Activated CD8-positive, alpha-beta T cell treated with anti-CD3 and anti-CD28 coated beads for 36 hours (primary cell): ENCODE measurements around the gene PNMA1. TPM values are rescaled to one million over a fixed set of nuclear protein-coding genes. Genes with fewer than 3 reads are reported as not detected.

Source experiments
- ATAC-seq: fragments of 200-7000 bp; cut with Tn5 transposase; one replicate; pipeline ENCODE4 v1.10.0; 2021; ENCODE audit warnings: mild to moderate bottlenecking, moderate library complexity
- CTCF ChIA-PET: fragments of 350-600 bp; sonication (Branson Sonifier 250); formaldehyde crosslinking; loops from one replicate; lab custom pipeline; 2021; ENCODE audit warnings: antibody characterized with exemption; lab: Charles Lee
- POLR2A ChIA-PET: fragments of 350-600 bp; sonication (Branson Sonifier 250); formaldehyde crosslinking; loops from one replicate; lab custom pipeline; 2021; ENCODE audit warnings: antibody characterized with exemption; lab: Charles Lee
- DNase-seq: peaks from one replicate; pipeline ENCODE4 v3.0.0-alpha.2; 2020
- H3K27ac Mint-ChIP-seq: one replicate; pipeline ENCODE4 v1.8.0; 2021; ENCODE audit warnings: mild to moderate bottlenecking, mixed read lengths
- H3K27me3 Mint-ChIP-seq: one replicate; pipeline ENCODE4 v1.8.0; 2021; ENCODE audit warnings: mixed read lengths
- H3K36me3 Mint-ChIP-seq: one replicate; pipeline ENCODE4 v1.8.0; 2021; ENCODE audit warnings: low read depth, mixed read lengths
- H3K4me1 Mint-ChIP-seq: one replicate; pipeline ENCODE4 v1.8.0; 2021; ENCODE audit warnings: low read depth, mixed read lengths
- H3K4me3 Mint-ChIP-seq: one replicate; pipeline ENCODE4 v1.8.0; 2021; ENCODE audit warnings: mild to moderate bottlenecking, moderate library complexity, mixed read lengths
- H3K9me3 Mint-ChIP-seq: one replicate; pipeline ENCODE4 v1.8.0; 2021; ENCODE audit warnings: mixed read lengths
- intact Hi-C: fragments of 100-400 bp; cut with micrococcal nuclease; formaldehyde crosslinking; loops from one replicate; pipeline ENCODE4 v1.10.0; 2022
- total RNA-seq, 2 experiments: library from RNA; stranded (reverse); gene quantifications; one replicate each; pipeline ENCODE4 v1.2.3, GENCODE V29; 2021
- TF ChIP-seq, protein P1 (sequence below): fragments of 200-600 bp; IDR thresholded peaks from one replicate; pipeline ENCODE4 v1.8.0; 2022; ENCODE audit warnings: antibody characterized with exemption, mild to moderate bottlenecking

The PNMA1 gene
- total RNA-seq, 2 experiments from 2014 or later = 22.9 to 24.1 TPM

DNA sequence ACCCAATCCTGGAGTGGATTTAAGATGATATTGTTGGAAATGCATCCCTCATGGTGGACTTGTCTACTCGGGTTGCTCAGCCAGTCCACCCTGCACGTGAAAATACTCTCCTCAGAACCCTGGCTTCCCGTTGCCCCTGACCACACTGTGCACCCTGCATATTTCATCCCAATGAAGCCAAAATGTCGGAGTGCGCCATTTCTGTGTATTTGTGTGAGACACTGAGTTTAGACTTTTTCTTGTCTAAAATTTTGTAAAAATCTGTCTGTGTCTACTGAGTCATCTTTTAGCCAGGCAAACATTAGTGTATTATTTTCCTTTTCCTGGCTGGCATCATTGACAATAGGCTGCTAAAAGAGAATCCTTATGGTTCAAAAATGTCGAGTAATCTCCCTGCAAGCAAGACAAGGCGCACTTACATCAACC, 485 bp upstream of the PNMA1 start:
- TF ChIP-seq, protein P1, sequence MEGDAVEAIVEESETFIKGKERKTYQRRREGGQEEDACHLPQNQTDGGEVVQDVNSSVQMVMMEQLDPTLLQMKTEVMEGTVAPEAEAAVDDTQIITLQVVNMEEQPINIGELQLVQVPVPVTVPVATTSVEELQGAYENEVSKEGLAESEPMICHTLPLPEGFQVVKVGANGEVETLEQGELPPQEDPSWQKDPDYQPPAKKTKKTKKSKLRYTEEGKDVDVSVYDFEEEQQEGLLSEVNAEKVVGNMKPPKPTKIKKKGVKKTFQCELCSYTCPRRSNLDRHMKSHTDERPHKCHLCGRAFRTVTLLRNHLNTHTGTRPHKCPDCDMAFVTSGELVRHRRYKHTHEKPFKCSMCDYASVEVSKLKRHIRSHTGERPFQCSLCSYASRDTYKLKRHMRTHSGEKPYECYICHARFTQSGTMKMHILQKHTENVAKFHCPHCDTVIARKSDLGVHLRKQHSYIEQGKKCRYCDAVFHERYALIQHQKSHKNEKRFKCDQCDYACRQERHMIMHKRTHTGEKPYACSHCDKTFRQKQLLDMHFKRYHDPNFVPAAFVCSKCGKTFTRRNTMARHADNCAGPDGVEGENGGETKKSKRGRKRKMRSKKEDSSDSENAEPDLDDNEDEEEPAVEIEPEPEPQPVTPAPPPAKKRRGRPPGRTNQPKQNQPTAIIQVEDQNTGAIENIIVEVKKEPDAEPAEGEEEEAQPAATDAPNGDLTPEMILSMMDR = no peak
- Mint-ChIP-seq H3K4me1 (peaks cover 18% of the 10 kb centered on the region), H3K27ac (peak overlapping the region; percentile 9), H3K9me3 (no peaks in the 10 kb centered on the region), H3K36me3 (peaks cover 29% of the 10 kb centered on the region), H3K4me3 (peak overlapping the region; percentile 74), H3K27me3 (no peaks in the 10 kb centered on the region)
- ATAC-seq (no peak), DNase-seq (no peak)
- ChIA-PET POLR2A (interaction anchor here (1.5 to 4.9 kb wide), 2 partner anchors 39 to 69 kb away, joined by 3 to 25 read pairs; no protein-coding TSS in a partner anchor), CTCF (interaction anchor here (1.6 to 3.7 kb wide), 2 partner anchors 10 to 13 kb away, joined by 4 to 32 read pairs; no protein-coding TSS in a partner anchor)
- intact Hi-C loops = no loop called here

DNA sequence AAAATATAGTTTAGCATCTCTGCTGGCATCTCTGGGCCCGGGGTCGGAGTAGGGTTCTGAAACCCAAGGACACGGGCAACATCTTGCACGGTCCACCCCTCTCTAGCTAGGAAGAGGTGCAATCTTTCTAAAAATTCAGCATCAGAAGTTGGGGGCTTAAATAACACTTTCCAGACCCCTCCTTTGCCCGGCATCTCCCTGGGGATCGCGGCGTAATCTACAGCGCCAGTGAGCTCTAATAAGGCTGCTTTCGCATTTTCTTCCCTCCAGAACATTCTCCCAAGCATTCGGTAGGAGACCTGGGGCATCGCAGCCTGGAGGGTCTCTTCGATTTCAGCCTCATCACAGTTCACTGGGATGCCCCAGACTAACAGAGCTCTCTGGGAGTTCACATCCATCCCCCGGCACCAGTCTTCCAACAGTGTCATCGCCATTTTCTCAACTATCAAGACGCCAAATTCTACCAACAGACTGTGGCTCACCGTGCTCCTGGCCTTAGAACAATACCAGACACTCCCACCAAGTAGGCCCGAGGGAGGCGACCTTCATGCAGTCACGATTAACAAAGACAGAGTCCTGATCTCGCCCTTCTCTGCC, 880 bp downstream of the PNMA1 start:
- intact Hi-C loops = no loop called here
- CTCF ChIA-PET = interaction anchor here (0.8 to 1.8 kb wide), 7 partner anchors 11 to 187 kb away, joined by 3 to 7 read pairs (median 4); a partner anchor contains a TSS
- peak overlapping the region; percentile 93 for H3K4me3 Mint-ChIP-seq
- peak overlapping the region; percentile 98 for H3K27ac Mint-ChIP-seq
- peaks cover 18% of the 10 kb centered on the region for H3K4me1 Mint-ChIP-seq
- H3K36me3 Mint-ChIP-seq = peaks cover 22% of the 10 kb centered on the region
- no peaks in the 10 kb centered on the region for H3K9me3 Mint-ChIP-seq
- TF ChIP-seq, protein P1 = no peak
- DNase-seq = no peak
- H3K27me3 Mint-ChIP-seq = no peaks in the 10 kb centered on the region
- no peak for ATAC-seq
- POLR2A ChIA-PET = interaction anchor here (0.8 to 4.9 kb wide), 13 partner anchors 11 to 173 kb away, joined by 3 to 25 read pairs (median 4); partner anchors contain the start of gene ZNF410

DNA sequence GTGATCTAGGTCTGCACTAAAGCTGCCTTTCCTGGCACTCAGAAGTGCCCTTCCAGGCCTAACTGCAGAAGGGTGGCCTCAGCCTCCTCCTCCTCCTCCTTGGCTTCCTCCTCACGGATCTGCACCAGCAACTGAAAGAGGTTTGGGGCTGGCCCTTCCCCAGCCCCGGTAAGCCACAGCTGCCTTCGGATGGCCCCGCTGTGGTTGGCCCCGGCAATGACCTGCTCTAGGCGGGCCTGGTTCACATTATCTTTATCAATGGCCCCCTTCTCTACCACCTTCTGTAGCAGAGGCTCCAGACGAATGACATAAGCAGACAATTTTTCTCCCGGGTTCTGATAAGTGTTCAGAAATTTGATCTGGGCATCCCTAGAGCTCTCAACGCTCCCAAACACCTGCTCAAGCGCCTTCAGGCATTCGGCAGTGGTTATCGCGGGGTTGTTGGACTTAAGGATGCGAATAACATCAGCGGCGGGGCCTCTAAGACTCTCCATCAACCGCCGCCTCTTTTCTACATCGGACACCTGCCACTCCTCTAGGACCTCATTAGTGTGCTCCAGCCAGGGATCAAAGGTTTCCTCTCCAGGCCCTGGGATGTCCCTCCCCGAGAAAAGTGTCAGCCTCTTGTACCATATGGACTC, 1.5 kb downstream of the PNMA1 start:
- TF ChIP-seq, protein P1 = no peak
- ChIA-PET POLR2A (interaction anchor here (0.8 to 4.9 kb wide), 15 partner anchors 11 to 174 kb away, joined by 3 to 25 read pairs (median 4); partner anchors contain the start of gene ZNF410), CTCF (interaction anchor here (0.8 to 1.8 kb wide), 8 partner anchors 12 to 539 kb away, joined by 3 to 7 read pairs (median 4); a partner anchor contains a TSS)
- Mint-ChIP-seq H3K27ac (peak overlapping the region; percentile 98), H3K9me3 (no peaks in the 10 kb centered on the region), H3K4me1 (peaks cover 18% of the 10 kb centered on the region), H3K4me3 (peak overlapping the region; percentile 93), H3K27me3 (no peaks in the 10 kb centered on the region), H3K36me3 (peaks cover 19% of the 10 kb centered on the region)
- ATAC-seq (peak; percentile 35), DNase-seq (peak; percentile 64)
- intact Hi-C loops = no loop called here

DNA sequence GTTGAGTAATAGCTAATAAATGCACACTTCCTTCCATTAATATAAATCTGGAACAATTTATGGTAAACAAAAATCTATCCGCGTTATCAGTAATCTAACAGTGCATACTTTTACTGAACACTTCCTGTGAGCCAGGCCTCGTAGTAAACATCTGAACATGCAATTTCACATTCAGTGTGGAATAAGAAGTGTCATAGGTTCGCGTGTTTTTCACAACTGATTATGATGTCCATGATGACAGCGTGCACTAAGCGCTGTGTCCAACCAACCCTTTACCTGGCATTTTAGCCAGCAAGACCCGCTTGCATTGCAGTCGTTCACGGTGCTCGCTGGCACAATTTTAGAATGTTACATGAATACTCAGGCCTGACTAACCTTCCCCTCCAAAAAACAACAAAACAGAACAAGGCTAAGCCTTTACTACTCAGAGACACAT, 2.1 kb downstream of the PNMA1 start:
- intact Hi-C loops = no loop called here
- CTCF ChIA-PET = interaction anchor here (1.0 to 1.5 kb wide), 5 partner anchors 30 to 539 kb away, joined by 3 to 4 read pairs (median 3); no protein-coding TSS in a partner anchor
- H3K4me3 Mint-ChIP-seq = peak overlapping the region; percentile 93
- peaks cover 18% of the 10 kb centered on the region for H3K4me1 Mint-ChIP-seq
- peaks cover 18% of the 10 kb centered on the region for H3K36me3 Mint-ChIP-seq
- POLR2A ChIA-PET = interaction anchor here (1.0 to 4.9 kb wide), 10 partner anchors 10 to 120 kb away, joined by 3 to 25 read pairs (median 4); a partner anchor contains a TSS
- ATAC-seq (no peak), DNase-seq (peak; percentile 18)
- no peaks in the 10 kb centered on the region for H3K9me3 Mint-ChIP-seq
- H3K27ac Mint-ChIP-seq = peak overlapping the region; percentile 98
- TF ChIP-seq, protein P1 = no peak
- no peaks in the 10 kb centered on the region for H3K27me3 Mint-ChIP-seq
